HPDE6-E6E7 (cell line): Measurements from ENCODE around the gene SESTD1.
"Not testable (repeated sequence)": the region's sequence is repeated elsewhere in the genome, so short reads cannot be mapped to it uniquely, and the experiment has no call there.

Source experiments
- DNase-seq: peaks from one replicate; pipeline ENCODE4 v3.0.0; 2011; ENCODE audit warnings: missing footprints; ENCODE audit errors: extremely low spot score

The SESTD1 gene

GRCh38 chr2:179106676-179107428 lies 157.8 kb downstream of the SESTD1 start:
- peak; percentile 38 for DNase-seq

DNA sequence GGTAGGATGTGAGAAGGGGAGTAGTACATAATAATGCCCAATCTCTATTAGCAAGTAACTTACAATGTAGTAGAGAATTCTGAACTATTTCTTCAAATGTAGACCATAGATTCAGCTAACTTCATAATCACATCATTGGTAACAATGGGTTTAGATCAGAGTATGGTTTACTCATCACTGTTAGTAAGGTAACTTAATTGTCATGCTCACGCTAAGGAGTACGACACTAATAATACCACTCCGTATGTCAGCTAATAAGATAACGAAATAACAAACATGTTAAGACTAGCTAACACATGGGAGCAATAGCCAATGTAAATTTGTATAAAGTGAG lies 158.3 kb downstream of the SESTD1 start:
- DNase-seq: no peak

- no peak for DNase-seq
Observed at GRCh38 chr2:179104736-179105135, 159.9 kb downstream of the SESTD1 start.

GRCh38 chr2:179098080-179098689 lies 166.4 kb downstream of the SESTD1 start:
- DNase-seq: no peak

DNA sequence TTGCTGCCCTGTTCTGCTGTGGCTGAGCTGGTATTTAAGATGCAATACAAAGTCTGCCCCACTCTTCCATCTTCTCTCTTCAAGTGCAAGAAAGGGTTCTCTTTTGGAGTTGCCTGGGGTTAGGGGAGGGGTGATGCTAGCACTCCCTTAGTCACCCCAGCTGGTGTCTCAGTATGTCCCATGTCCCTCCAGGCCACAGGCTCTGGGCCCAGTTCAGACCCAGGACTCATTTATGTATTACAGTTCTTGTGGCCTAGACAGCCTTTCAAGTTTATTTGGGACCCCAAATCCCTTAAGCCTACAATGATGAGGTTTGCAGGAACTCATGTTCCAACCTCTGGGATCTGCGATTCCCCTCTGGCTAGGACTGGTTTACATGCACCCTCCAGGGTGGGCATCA lies 167.5 kb downstream of the SESTD1 start:
- no peak for DNase-seq

DNA sequence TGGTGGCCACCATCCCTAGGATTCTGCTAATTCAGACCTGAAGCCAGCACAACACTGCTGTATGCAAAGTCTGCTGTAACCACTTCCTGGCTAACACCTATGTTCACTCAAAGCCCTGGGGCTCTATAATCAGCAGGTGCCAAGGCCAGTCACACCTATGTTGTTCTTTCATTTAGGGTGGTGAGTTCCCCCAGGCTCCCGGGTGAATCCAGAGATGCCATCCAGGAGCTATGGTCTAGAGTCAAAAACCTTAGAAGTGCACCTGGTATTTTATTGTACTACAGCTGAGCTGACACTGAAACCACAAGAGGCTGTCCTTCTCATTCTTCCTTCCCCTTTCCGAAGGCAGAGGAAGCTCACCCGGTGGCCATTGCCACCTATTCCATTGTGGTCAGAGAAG lies 168.5 kb downstream of the SESTD1 start:
- peak; percentile 1 for DNase-seq

DNA sequence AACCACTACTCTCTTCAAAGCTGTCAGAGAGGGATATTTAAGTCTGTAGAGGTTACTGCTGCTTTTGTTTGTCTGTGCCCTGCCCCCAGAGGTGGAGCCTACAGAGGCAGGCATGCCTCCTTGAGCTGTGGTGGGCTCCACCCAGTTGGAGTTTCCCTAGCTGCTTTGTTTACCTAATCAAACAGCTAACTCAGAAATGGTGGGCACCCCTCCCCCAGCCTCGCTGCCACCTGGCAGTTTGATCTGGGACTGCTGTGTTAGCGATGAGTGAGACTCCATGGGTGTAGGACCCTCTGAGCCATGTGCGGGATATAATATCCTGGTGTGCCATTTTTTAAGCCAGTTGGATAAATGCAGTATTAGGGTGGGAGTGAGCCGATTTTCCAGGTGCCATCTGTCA lies 171.7 kb downstream of the SESTD1 start:
- not testable (repeated sequence) for DNase-seq

DNA sequence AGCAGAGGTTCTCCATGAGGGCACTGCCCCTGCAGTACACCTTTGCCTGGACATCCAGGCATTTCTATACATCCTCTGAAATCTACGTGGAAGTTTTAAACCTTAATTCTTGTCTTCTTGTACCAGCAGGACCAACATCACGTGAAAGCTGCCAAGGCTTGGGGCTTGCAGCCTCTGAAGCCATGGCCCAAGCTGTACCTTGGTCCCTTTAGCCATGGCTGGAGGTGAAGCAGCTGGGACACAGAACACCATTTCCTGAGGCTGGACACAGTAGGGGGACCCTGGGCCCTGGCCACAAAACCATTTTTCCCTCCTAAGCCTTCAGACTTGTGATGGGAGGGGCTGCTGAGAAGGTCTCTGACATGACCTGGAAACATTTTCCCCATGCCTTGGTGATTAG lies 181.9 kb downstream of the SESTD1 start:
- no peak for DNase-seq

DNA sequence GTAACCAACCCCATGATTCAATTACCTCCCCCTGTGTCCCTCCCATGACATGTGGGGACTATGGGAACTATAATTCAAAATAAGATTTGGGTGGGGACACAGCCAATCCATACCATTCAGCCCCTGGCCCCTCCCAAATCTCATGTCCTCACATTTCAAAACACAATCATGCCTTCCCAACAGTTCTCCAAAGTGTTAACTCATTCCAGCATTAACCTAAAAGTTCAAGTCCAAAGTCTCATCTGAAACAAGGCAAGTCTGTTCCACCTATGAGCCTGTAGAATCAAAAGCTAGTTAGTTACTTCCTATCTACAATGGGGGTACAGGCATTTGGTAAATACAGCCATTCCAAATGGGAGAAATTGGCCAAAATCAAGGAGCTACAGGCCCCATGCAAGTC lies 182.7 kb downstream of the SESTD1 start:
- DNase-seq: no peak

- DNase-seq: no peak
Observed at GRCh38 chr2:179072527-179072926, 192.1 kb downstream of the SESTD1 start.

DNA sequence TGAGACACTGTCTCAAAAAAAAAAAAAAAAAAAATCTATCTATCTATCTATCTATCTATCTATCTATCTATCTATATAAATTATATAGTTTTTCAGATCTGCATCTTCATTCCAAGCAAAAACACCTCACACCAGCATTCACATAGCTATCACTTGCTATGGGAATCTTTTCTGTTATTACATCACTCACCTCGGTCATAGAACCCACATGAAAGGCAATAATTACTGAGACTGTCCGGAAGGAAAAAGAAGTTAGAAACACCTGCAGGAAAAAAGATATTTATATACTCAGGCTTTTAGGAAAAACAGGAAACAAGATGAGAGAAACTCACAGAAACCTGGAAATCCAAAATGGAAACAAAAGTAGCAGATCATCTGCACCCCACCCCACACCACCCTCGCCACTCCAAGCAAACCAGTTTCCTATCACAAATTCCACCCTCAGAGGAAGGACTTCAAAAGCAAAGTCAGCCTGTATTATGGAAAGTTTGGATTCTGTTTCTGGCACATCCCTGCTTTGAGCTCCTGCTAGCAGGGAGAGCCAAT lies 192.7 kb downstream of the SESTD1 start:
- no peak for DNase-seq

DNA sequence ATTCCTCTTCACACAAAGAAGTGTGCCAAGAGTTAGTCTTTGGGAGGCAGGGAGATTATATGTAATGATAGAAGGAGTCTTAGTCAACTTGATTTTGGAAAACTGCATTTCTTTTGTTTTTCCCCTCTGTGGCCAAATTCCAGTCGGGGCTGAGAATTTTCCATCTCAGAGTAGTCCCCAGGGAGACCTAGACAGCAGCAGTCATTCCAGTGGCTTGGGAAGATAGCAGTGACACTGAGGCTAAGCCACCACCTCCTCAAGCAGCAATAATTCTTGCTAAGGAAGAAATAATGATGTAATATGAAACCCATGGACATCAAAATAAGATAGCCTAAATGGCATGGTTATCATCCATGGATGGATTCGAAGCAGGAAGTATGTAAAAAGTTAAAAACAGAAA lies 193.7 kb downstream of the SESTD1 start:
- DNase-seq: no peak

GRCh38 chr2:179069685-179070084 lies 194.9 kb downstream of the SESTD1 start:
- no peak for DNase-seq

- no peak for DNase-seq
Observed at GRCh38 chr2:179068991-179069643, 195.5 kb downstream of the SESTD1 start.

DNA sequence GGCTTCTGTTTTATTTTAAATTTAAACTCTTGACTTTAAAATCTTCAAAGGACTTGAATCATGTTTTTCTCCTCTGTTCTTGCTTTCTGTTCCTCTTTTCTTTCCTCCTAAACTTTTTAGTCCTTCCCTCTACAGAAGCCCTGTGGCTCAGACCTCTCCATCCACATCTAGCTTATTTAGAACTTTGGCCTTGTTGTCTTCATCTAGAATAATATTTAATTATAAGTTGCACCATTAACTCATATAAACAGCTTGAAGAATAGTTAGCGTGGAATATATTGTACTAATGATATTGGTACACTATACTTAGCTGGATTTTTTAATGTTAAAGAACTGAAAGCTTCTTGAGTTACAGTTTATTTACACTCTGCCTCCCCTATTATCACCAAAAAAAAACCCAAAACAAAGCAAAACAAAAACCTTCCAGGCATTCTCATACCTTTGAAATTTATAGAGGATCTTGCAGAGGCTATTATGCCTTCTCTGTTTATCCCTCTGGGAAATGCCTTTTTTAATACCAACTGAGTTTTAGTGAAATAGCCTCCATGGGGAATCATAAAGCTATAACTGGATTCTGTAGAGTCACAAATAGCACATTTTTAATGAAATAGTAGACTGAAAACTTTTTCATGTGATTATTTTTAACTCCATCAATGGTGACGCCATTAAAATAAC lies 205.5 kb downstream of the SESTD1 start:
- DNase-seq: no peak

- DNase-seq: no peak
Observed at GRCh38 chr2:179057737-179058136, 206.9 kb downstream of the SESTD1 start.

GRCh38 chr2:179053568-179053967 lies 211.1 kb downstream of the SESTD1 start:
- DNase-seq: not testable (repeated sequence)
